ENCODE results near the gene SKIC3. TPM values are rescaled to one million over a fixed set of nuclear protein-coding genes. Genes with fewer than 3 reads are reported as not detected.
A peak's percentile ranks its signal among the peaks of the same experiment; 100 is the strongest.

The SKIC3 gene
- 61.5 and 86.9 TPM in 2 replicates for total RNA-seq (2016; rRNA removed; fragmentation: Illumina TruSeq; extraction: Trizol)
- 3.7 and 5.5 TPM in 2 replicates for total RNA-seq (2016; cell fraction: cytosol; rRNA removed; fragmentation: Illumina TruSeq; extraction: Trizol; ENCODE audit: low read depth)
- total RNA-seq (2016; cell fraction: insoluble cytoplasmic fraction; rRNA removed; fragmentation: Illumina TruSeq; extraction: Trizol): 63.6 and 87.5 TPM in 2 replicates
- total RNA-seq (2016; cell fraction: membrane; rRNA removed; fragmentation: Illumina TruSeq; extraction: Trizol): 18.7 and 19.0 TPM in 2 replicates
- total RNA-seq (2016; cell fraction: nucleus; rRNA removed; fragmentation: Illumina TruSeq; extraction: Trizol): 80.7 and 86.0 TPM in 2 replicates
- polyA plus RNA-seq (2011; rRNA removed): 34.3 and 36.9 TPM in 2 replicates
- polyA plus RNA-seq (2011; cell fraction: cytosol; rRNA removed): 9.5 and 14.6 TPM in 2 replicates
- polyA plus RNA-seq (2011; cell fraction: nucleus; rRNA removed): 48.8 and 59.8 TPM in 2 replicates
- 34.0 and 34.3 TPM in 2 replicates for polyA plus RNA-seq (2012)
- 1.2 and 1.3 TPM in 2 replicates for polyA plus RNA-seq (2016; cell fraction: cytosol; fragmentation: Illumina TruSeq; extraction: Trizol; ENCODE audit: low read depth)
- 36.0 and 38.6 TPM in 2 replicates for polyA plus RNA-seq (2016; cell fraction: insoluble cytoplasmic fraction; fragmentation: Illumina TruSeq; extraction: Trizol; ENCODE audit: low read depth)
- polyA plus RNA-seq (2016; cell fraction: membrane; fragmentation: Illumina TruSeq; extraction: Trizol; ENCODE audit: low read depth): 3.1 and 4.3 TPM in 2 replicates
- 63.0 and 66.8 TPM in 2 replicates for polyA plus RNA-seq (2016; cell fraction: nucleus; fragmentation: Illumina TruSeq; extraction: Trizol; ENCODE audit: insufficient read depth, low read depth)
- 18.7 and 33.3 TPM in 2 replicates for polyA minus RNA-seq (2011; rRNA and poly(A)+ RNA removed; ENCODE audit: low replicate concordance)
- 22.9 and 27.7 TPM in 2 replicates for polyA minus RNA-seq (2011; cell fraction: cytosol; rRNA and poly(A)+ RNA removed)
- 175 and 181 TPM in 2 replicates for polyA minus RNA-seq (2011; cell fraction: nucleus; rRNA and poly(A)+ RNA removed)
- Bru-seq, nascent RNA: percentile 81 among the genes with signal in this experiment
- percentile 83 among the genes with signal in this experiment for BruChase-seq, experiment 1, labeled RNA remaining after a 6-hour chase
- percentile 82 among the genes with signal in this experiment for BruChase-seq, experiment 2, labeled RNA remaining after a 2-hour chase
- long read RNA-seq, experiment 1, partial matches to known transcripts: 4 of 5 reads
- long read RNA-seq, experiment 1, other reads (novel, unspliced or antisense): 0 of 5 reads
- long read RNA-seq, experiment 2, full-length matches to known transcripts: 1 of 26 reads
- long read RNA-seq, experiment 2, partial matches to known transcripts: 8 of 26 reads
- long read RNA-seq, experiment 2, other reads (novel, unspliced or antisense): 17 of 26 reads

DNA sequence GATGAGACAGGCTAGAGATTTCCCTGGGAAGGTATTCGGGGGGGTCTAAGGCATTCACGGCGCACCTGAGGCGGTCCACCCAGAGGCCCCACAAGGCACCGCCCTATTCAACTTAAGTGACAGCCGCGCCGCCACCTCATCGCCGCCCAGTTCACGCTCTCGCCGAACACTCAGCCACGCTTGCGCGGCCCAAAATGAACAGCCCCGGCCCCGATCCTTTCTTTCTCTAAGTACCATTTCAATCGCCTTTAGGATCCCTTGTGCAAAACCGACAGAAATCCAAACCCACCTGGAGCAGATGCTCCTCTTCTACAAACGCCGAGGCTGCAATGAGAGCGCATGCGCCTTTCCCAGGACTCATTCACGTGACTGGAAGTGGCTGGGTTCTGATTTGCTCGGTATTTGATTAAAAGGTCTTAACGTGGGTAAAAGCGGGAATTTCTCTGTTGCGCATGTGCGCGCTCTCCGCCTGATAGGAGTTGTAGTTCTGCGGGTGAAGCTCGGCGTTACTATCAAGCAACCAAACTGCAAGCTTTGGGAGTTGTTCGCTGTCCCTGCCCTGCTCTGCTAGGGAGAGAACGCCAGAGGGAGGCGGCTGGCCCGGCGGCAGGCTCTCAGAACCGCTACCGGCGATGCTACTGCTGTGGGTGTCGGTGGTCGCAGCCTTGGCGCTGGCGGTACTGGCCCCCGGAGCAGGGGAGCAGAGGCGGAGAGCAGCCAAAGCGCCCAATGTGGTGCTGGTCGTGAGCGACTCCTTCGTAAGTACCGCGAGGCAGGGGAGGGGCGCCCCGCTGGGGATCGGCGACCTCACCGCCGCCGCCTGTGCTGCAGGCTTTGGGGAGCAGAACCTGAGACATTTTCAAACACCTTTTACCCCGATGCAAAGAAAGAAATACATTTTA, at the start of gene SKIC3, which contains the start of gene ARSK:
SKIC3 (minus strand) TSS at position 331 of the 902 bp plus-strand sequence. CDS start 7,827 bp downstream, outside the sequence.
ARSK (plus strand) TSS at position 455 of the 902 bp plus-strand sequence; CDS start at position 633, 178 bp downstream.
- Histone ChIP-seq H3K4me1 (ENCODE audit: insufficient read depth, low read length) (peaks cover 32% of the 10 kb centered on the region), H3K4me3 (replicated peaks in 1 of 3; ENCODE audit: insufficient read depth in 1 of 3, low read depth in 2 of 3, low read length in 3 of 3) (peak within 1 kb of the TSS; percentile 80 to 92 (median 85)), H3K27me3 (ENCODE audit: control insufficient read depth in 1 of 2, insufficient read depth in 2 of 2, low read length in 2 of 2) (no peaks in the 10 kb centered on the region; a peak in 1 of 5 replicates), H3K9me3 (ENCODE audit: low read length) (no peaks in the 10 kb centered on the region), H3K79me2 (ENCODE audit: insufficient read depth, low read length) (peaks cover 51% of the 10 kb centered on the region), H2AFZ (ENCODE audit: low read length) (peak within 1 kb of the TSS; percentile 91), H3K27ac (ENCODE audit: extremely low read length, insufficient read depth, low read length) (peak within 1 kb of the TSS; percentile 92), H4K20me1 (ENCODE audit: insufficient read depth, low read length) (no peaks in the 10 kb centered on the region), H3K36me3 (replicated peaks in 1 of 2; ENCODE audit: control insufficient read depth in 1 of 2, insufficient read depth in 2 of 2, low read length in 2 of 2) (peaks cover 0 to 3% of the 10 kb centered on the region in 2 experiments; a peak in 1 of 5 replicates), H3K4me2 (ENCODE audit: low read depth, low read length) (peak within 1 kb of the TSS; percentile 74), H3K9ac (ENCODE audit: insufficient read depth, low read depth, low read length) (peak within 1 kb of the TSS; percentile 76)
- ATAC-seq: peak; percentile 97
- CTCF ChIA-PET (ENCODE audit: low intra/inter-chr PET ratio, low total read pairs): no interaction called here
- in situ Hi-C loops (cut with HindIII; ENCODE audit: extremely low pct_ligation_motif_present, low pct_unique_long_range_greater_than_20kb) (loop anchor here (10.0 kb wide), 1 partner anchor 290 kb away; no protein-coding TSS in a partner anchor), intact Hi-C loops (cut with micrococcal nuclease; ENCODE audit: unreplicated experiment) (loop anchor here (5.0 to 10.0 kb wide), 3 partner anchors 62 to 290 kb away; partner anchors contain the start of gene RFESD)
- BruUV-seq (replicated peaks): TSS peak; percentile 62
- peak; percentile 95 for FAIRE-seq
- POLR2A ChIA-PET: interaction anchor here (0.9 to 1.3 kb wide), 8 partner anchors 9 to 1108 kb away, joined by 3 to 5 read pairs (median 3); partner anchors contain the start of genes CAST, RFESD and RHOBTB3
- WGBS (ENCODE audit: low lambda C conversion rate): 2% methylated on average over 30 of the region's 63 CpGs
- DNase-seq (ENCODE audit: low spot score): peak; percentile 97
- TF ChIP-seq FOXA3 (CRISPR knock-in tag; IDR thresholded peaks at IDR 0.05) (peak; percentile 52; the same call in 1 of the 2 replicates), GTF2F1 (IDR thresholded peaks at IDR 0.05; ENCODE audit: low read length) (no peak), PRMT3 (CRISPR knock-in tag; IDR thresholded peaks at IDR 0.05; ENCODE audit: borderline replicate concordance, low read depth) (0 out of 2 replicates have a peak, but pooled peaks have one; percentile 55), HBP1 (CRISPR knock-in tag; IDR thresholded peaks at IDR 0.05; ENCODE audit: low read depth) (no peak), FOXK2 (IDR thresholded peaks at IDR 0.05) (no peak), NFYB (CRISPR knock-in tag; IDR thresholded peaks at IDR 0.05) (no peak; the same call in none of the 2 replicates), ZMAT3 (CRISPR knock-in tag; conservative IDR thresholded peaks at IDR 0.05) (peak; percentile 86; the same call in 1 of the 2 replicates), CEBPG (CRISPR knock-in tag; IDR thresholded peaks at IDR 0.05) (no peak; the same call in 1 of the 2 replicates), NFE2 (CRISPR knock-in tag; IDR thresholded peaks at IDR 0.05) (no peak), MYNN (CRISPR knock-in tag; IDR thresholded peaks at IDR 0.05; ENCODE audit: low read depth) (no peak; the same call in 1 of the 2 replicates), TARDBP (CRISPR knock-in tag; IDR thresholded peaks at IDR 0.05) (peak; percentile 20; the same call in 1 of the 2 replicates), ZNF446 (CRISPR knock-in tag; IDR thresholded peaks at IDR 0.05) (no peak), HNRNPLL (IDR thresholded peaks at IDR 0.05; ENCODE audit: low read depth, low read length, poor library complexity, severe bottlenecking) (peak; percentile 85), SOX6 (IDR thresholded peaks at IDR 0.05) (no peak), SOX6 (CRISPR knock-in tag; IDR thresholded peaks at IDR 0.05) (peak; percentile 56; the same call in 1 of the 2 replicates)
- TF ChIP-seq, protein P1, sequence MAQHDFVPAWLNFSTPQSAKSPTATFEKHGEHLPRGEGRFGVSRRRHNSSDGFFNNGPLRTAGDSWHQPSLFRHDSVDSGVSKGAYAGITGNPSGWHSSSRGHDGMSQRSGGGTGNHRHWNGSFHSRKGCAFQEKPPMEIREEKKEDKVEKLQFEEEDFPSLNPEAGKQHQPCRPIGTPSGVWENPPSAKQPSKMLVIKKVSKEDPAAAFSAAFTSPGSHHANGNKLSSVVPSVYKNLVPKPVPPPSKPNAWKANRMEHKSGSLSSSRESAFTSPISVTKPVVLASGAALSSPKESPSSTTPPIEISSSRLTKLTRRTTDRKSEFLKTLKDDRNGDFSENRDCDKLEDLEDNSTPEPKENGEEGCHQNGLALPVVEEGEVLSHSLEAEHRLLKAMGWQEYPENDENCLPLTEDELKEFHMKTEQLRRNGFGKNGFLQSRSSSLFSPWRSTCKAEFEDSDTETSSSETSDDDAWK (CRISPR knock-in tag; IDR thresholded peaks at IDR 0.05): no peak
